Activated CD4-positive, alpha-beta T cell treated with anti-CD3 and anti-CD28 coated beads for 36 hours (primary cell): ENCODE results near the gene SPECC1L. TPM values are rescaled to one million over a fixed set of nuclear protein-coding genes. Genes with fewer than 3 reads are reported as not detected.
A peak's percentile ranks its signal among the peaks of the same experiment; 100 is the strongest.
"Not testable (repeated sequence)": the region's sequence is repeated elsewhere in the genome, so short reads cannot be mapped to it uniquely, and the experiment has no call there.

Experiments used
- ATAC-seq: fragments of 200-7000 bp; cut with Tn5 transposase; one replicate; pipeline ENCODE4 v1.10.0; 2021; ENCODE audit warnings: mild to moderate bottlenecking, moderate library complexity
- CTCF ChIA-PET: fragments of 350-600 bp; sonication (Branson Sonifier 250); formaldehyde crosslinking; loops from one replicate; lab custom pipeline; 2021; ENCODE audit warnings: antibody characterized with exemption; lab: Charles Lee
- POLR2A ChIA-PET: fragments of 350-600 bp; sonication (Branson Sonifier 250); formaldehyde crosslinking; loops from one replicate; lab custom pipeline; 2021; ENCODE audit warnings: antibody characterized with exemption, inconsistent platforms; lab: Charles Lee
- DNase-seq: peaks from one replicate; pipeline ENCODE4 v3.0.0-alpha.2; 2020
- H3K27ac Mint-ChIP-seq: one replicate; pipeline ENCODE4 v1.8.0; 2021; ENCODE audit warnings: mixed read lengths
- H3K27me3 Mint-ChIP-seq: one replicate; pipeline ENCODE4 v1.8.0; 2021; ENCODE audit warnings: mixed read lengths
- H3K36me3 Mint-ChIP-seq: one replicate; pipeline ENCODE4 v1.8.0; 2021; ENCODE audit warnings: low read depth, mixed read lengths
- H3K4me1 Mint-ChIP-seq: one replicate; pipeline ENCODE4 v1.8.0; 2021; ENCODE audit warnings: mixed read lengths
- H3K4me3 Mint-ChIP-seq: one replicate; pipeline ENCODE4 v1.8.0; 2021; ENCODE audit warnings: mild to moderate bottlenecking, moderate library complexity, mixed read lengths
- H3K9me3 Mint-ChIP-seq: one replicate; pipeline ENCODE4 v1.8.0; 2021; ENCODE audit warnings: low read depth, mixed read lengths
- intact Hi-C, 2 experiments: fragments of 100-400 bp; cut with DNase I in 1 of 2; cut with micrococcal nuclease in 1 of 2; formaldehyde crosslinking; loops; one replicate each; pipeline versions ENCODE4 v1.14.2 to v1.15.1; 2022 to 2024; cut with DNase I, micrococcal nuclease
- total RNA-seq, 2 experiments: library from RNA; stranded (reverse); gene quantifications; one replicate each; pipeline ENCODE4 v1.2.3, GENCODE V29; 2021

SPECC1L gene
- total RNA-seq, 2 experiments from 2014 or later = 31.5 to 38.2 TPM

- Mint-ChIP-seq H3K4me3 (no peak overlapping the region), H3K4me1 (peaks cover 46% of the 10 kb centered on the region), H3K36me3 (no peaks in the 10 kb centered on the region), H3K27me3 (no peaks in the 10 kb centered on the region), H3K9me3 (no peaks in the 10 kb centered on the region), H3K27ac (no peak overlapping the region)
- no peak for ATAC-seq
- DNase-seq = no peak
- POLR2A ChIA-PET = interaction anchor here (1.1 kb wide), 1 partner anchor 13 kb away, joined by 5 read pairs; no protein-coding TSS in a partner anchor
- intact Hi-C loops = no loop called here
- CTCF ChIA-PET = interaction anchor here (0.6 kb wide), 1 partner anchor 198 kb away, joined by 3 read pairs; no protein-coding TSS in a partner anchor
Observed at GRCh38 chr22:24289114-24289513, 18.5 kb downstream of the SPECC1L start.

GRCh38 chr22:24289741-24290163, 19.1 kb downstream of the SPECC1L start:
- Mint-ChIP-seq H3K9me3 (no peaks in the 10 kb centered on the region), H3K4me3 (no peak overlapping the region), H3K27ac (no peak overlapping the region), H3K27me3 (no peaks in the 10 kb centered on the region), H3K4me1 (peaks cover 41% of the 10 kb centered on the region), H3K36me3 (no peaks in the 10 kb centered on the region)
- DNase-seq (no peak), ATAC-seq (no peak)
- intact Hi-C loops = no loop called here
- CTCF ChIA-PET = interaction anchor here (0.6 kb wide), 1 partner anchor 197 kb away, joined by 3 read pairs; no protein-coding TSS in a partner anchor
- POLR2A ChIA-PET = interaction anchor here (1.1 kb wide), 1 partner anchor 13 kb away, joined by 5 read pairs; no protein-coding TSS in a partner anchor

- no peaks in the 10 kb centered on the region for H3K27me3 Mint-ChIP-seq
- H3K4me1 Mint-ChIP-seq = peaks cover 34% of the 10 kb centered on the region
- ChIA-PET POLR2A (no interaction called here), CTCF (no interaction called here)
- DNase-seq (no peak), ATAC-seq (no peak)
- H3K27ac Mint-ChIP-seq = no peak overlapping the region
- intact Hi-C loops = no loop called here
- no peak overlapping the region for H3K4me3 Mint-ChIP-seq
- H3K9me3 Mint-ChIP-seq = no peaks in the 10 kb centered on the region
- H3K36me3 Mint-ChIP-seq = no peaks in the 10 kb centered on the region
Observed at GRCh38 chr22:24290459-24290858, 19.8 kb downstream of the SPECC1L start.

- Mint-ChIP-seq H3K27ac (no peak overlapping the region), H3K4me3 (no peak overlapping the region), H3K36me3 (no peaks in the 10 kb centered on the region), H3K9me3 (no peaks in the 10 kb centered on the region), H3K27me3 (no peaks in the 10 kb centered on the region), H3K4me1 (peaks cover 25% of the 10 kb centered on the region)
- ChIA-PET POLR2A (no interaction called here), CTCF (interaction anchor here (1.1 kb wide), 1 partner anchor 211 kb away, joined by 3 read pairs; no protein-coding TSS in a partner anchor)
- intact Hi-C loops = no loop called here
- no peak for DNase-seq
- ATAC-seq = no peak
Observed at GRCh38 chr22:24291515-24292201, 21.0 kb downstream of the SPECC1L start.

GRCh38 chr22:24292202-24292830, 21.7 kb downstream of the SPECC1L start:
- ATAC-seq, H3K9me3 Mint-ChIP-seq, POLR2A ChIA-PET, H3K36me3 Mint-ChIP-seq, DNase-seq, H3K27ac Mint-ChIP-seq, H3K27me3 Mint-ChIP-seq, H3K4me3 Mint-ChIP-seq, intact Hi-C loops: not testable (repeated sequence)
- CTCF ChIA-PET = interaction anchor here (1.1 kb wide), 1 partner anchor 210 kb away, joined by 3 read pairs; no protein-coding TSS in a partner anchor
- H3K4me1 Mint-ChIP-seq = peaks cover 22% of the 10 kb centered on the region

GRCh38 chr22:24294913-24295312, 24.3 kb downstream of the SPECC1L start:
- intact Hi-C loops, POLR2A ChIA-PET, H3K9me3 Mint-ChIP-seq, H3K4me3 Mint-ChIP-seq, DNase-seq, H3K36me3 Mint-ChIP-seq, H3K27ac Mint-ChIP-seq, H3K27me3 Mint-ChIP-seq, CTCF ChIA-PET, ATAC-seq: not testable (repeated sequence)
- H3K4me1 Mint-ChIP-seq = peaks cover 32% of the 10 kb centered on the region

GRCh38 chr22:24298497-24299155, 28.0 kb downstream of the SPECC1L start:
- POLR2A ChIA-PET, H3K27ac Mint-ChIP-seq, H3K9me3 Mint-ChIP-seq, intact Hi-C loops, CTCF ChIA-PET, H3K4me3 Mint-ChIP-seq, DNase-seq, H3K27me3 Mint-ChIP-seq, H3K36me3 Mint-ChIP-seq: not testable (repeated sequence)
- peaks cover 45% of the 10 kb centered on the region for H3K4me1 Mint-ChIP-seq
- peak; percentile 53 for ATAC-seq

GRCh38 chr22:24300522-24300921, 29.9 kb downstream of the SPECC1L start:
- H3K9me3 Mint-ChIP-seq, intact Hi-C loops, ATAC-seq, H3K27me3 Mint-ChIP-seq, H3K27ac Mint-ChIP-seq, DNase-seq, POLR2A ChIA-PET, CTCF ChIA-PET, H3K4me3 Mint-ChIP-seq: not testable (repeated sequence)
- peaks cover 14% of the 10 kb centered on the region for H3K36me3 Mint-ChIP-seq
- H3K4me1 Mint-ChIP-seq = peaks cover 62% of the 10 kb centered on the region

GRCh38 chr22:24302591-24302990, 32.0 kb downstream of the SPECC1L start:
- Mint-ChIP-seq H3K36me3 (peaks cover 27% of the 10 kb centered on the region), H3K27me3 (no peaks in the 10 kb centered on the region), H3K4me1 (peaks cover 68% of the 10 kb centered on the region), H3K9me3 (no peaks in the 10 kb centered on the region), H3K4me3 (no peak overlapping the region), H3K27ac (no peak overlapping the region)
- intact Hi-C loops = no loop called here
- DNase-seq = no peak
- ChIA-PET CTCF (no interaction called here), POLR2A (interaction anchor here (1.2 kb wide), 1 partner anchor 13 kb away, joined by 5 read pairs; no protein-coding TSS in a partner anchor)
- no peak for ATAC-seq

GRCh38 chr22:24303007-24303406, 32.4 kb downstream of the SPECC1L start:
- Mint-ChIP-seq H3K4me1 (peaks cover 68% of the 10 kb centered on the region), H3K27me3 (no peaks in the 10 kb centered on the region), H3K36me3 (peaks cover 27% of the 10 kb centered on the region), H3K27ac (no peak overlapping the region), H3K9me3 (no peaks in the 10 kb centered on the region), H3K4me3 (no peak overlapping the region)
- intact Hi-C loops = no loop called here
- CTCF ChIA-PET = no interaction called here
- POLR2A ChIA-PET = interaction anchor here (1.2 kb wide), 1 partner anchor 14 kb away, joined by 5 read pairs; no protein-coding TSS in a partner anchor
- DNase-seq = no peak
- ATAC-seq = no peak

- ATAC-seq (peak; percentile 28), DNase-seq (no peak)
- Mint-ChIP-seq H3K36me3 (peaks cover 29% of the 10 kb centered on the region), H3K27me3 (no peaks in the 10 kb centered on the region), H3K9me3 (no peaks in the 10 kb centered on the region), H3K27ac (peak overlapping the region; percentile 42), H3K4me1 (peaks cover 58% of the 10 kb centered on the region), H3K4me3 (no peak overlapping the region)
- intact Hi-C loops = loop anchor here in 1 of 2 experiments (2.0 kb wide), 1 partner anchor 31 kb away; no protein-coding TSS in a partner anchor
- POLR2A ChIA-PET = interaction anchor here (0.6 kb wide), 1 partner anchor 20 kb away, joined by 3 read pairs; no protein-coding TSS in a partner anchor
- CTCF ChIA-PET = interaction anchor here (1.0 to 2.1 kb wide), 4 partner anchors 19 to 147 kb away, joined by 3 to 9 read pairs (median 4); no protein-coding TSS in a partner anchor
Observed at GRCh38 chr22:24304062-24304675, 33.5 kb downstream of the SPECC1L start.
